SKM-1 treated with dmso at 0.1 percent for 144 hours (cell line): Measurements from ENCODE around the gene NBDY.
A peak's percentile ranks its signal among the peaks of the same experiment; 100 is the strongest.
"Not testable (repeated sequence)": the region's sequence is repeated elsewhere in the genome, so short reads cannot be mapped to it uniquely, and the experiment has no call there.

Source experiments
- DNase-seq: peaks from one replicate; lab custom pipeline; 2025; ENCODE audit not compliant: unreplicated experiment; lab: John Stamatoyannopoulos, UW

NBDY gene

DNA sequence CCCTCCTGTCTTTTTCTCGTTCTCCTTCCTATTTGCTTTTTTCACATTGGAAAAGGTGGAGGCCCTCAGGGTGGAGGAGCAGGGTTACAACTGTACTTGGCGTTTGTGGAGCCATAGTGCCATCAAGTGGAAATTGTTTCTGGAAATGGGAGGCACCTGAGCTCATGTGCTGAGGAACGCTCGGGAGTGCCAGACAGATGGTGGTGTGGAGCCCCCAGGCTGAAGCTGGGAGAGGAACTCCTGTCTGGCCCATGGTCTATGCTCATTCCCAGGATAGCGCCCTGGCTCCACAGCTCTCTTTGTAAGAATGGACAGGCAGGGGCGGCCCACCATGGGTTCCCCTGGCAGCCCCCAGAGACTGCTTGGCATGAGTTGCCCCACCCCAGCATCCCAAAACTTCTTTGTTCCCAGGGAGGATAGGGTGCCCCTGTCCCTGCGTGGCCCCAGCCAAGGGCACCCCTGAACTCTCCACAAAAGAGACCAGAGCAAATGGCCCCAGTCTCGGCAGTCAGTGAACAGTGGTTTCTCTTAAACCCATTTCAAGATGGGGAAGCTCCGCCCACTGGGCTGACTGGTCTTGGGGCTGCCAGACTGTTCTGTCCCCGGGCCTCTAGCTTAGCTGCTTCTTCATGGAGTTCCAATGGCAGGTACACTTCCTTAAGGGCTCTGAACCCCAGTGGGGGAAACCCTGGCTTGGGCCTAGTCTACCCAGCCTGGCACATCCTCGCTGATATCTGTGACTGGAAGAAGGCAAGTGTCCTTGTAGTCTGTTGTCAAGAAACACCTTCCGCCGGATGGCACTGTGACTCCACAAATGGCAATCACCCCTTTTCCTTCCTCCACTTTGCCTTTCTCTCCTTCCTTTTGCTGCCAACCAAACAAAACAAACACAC lies 70.1 kb downstream of the NBDY start:
- no peak for DNase-seq

DNA sequence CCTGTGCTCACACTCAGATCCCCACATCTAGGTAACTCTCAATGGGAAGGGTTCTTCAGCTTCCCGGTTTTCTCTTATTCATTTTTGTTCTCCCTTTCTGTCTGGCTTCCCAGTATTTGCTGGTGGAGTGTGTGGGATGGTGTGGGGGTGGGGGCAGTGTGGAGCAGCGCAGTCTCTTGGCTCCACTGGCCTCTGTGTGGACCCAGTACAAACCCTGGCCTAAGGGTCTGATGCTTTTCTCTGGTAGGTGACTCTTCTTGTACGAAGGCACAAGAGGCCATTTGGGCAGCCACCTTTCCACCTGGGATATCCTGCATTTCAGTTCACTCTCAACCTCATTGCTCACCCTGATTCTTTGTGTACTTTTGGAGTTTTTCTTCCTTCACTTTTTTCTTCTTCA lies 71.3 kb downstream of the NBDY start:
- no peak for DNase-seq

DNA sequence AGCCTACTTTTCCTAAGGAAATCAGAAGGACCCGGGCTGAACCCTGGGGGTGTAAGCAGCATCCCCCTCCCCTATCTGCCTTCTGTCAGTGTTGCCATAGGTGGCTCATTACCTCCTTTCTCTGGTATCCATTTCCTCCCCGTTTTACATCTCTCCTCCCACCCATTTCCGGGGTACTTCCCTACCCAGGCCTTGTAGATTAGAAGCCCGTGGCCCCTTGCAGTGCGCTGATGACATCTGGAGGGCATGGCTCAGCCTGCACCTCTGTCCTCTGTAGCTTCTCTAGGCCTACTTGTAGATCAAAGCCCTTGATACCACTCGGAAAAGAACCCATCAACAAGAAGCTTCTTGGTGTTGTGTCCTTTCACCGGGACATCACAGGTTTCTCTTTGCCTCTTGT lies 71.8 kb downstream of the NBDY start:
- no peak for DNase-seq

DNA sequence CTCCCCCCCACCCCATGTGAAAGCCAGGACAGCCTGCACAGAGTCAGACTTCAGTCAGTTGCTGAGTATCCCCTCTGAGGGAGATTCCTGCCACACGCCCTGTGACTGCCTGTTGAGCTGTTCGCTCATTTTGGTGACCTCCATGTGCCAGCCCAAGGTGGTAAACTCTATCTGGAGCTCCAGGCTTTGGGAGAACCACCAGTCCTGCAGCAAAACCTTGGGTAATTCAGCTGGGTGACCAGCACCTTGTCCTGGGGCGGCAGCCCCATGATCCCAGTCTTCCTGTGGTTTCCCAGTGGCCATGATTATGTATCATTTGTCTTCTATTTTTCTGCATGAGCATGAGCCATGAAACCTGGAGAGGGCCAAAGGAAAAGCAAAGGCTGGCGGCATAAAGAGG lies 73.4 kb downstream of the NBDY start:
- no peak for DNase-seq

DNA sequence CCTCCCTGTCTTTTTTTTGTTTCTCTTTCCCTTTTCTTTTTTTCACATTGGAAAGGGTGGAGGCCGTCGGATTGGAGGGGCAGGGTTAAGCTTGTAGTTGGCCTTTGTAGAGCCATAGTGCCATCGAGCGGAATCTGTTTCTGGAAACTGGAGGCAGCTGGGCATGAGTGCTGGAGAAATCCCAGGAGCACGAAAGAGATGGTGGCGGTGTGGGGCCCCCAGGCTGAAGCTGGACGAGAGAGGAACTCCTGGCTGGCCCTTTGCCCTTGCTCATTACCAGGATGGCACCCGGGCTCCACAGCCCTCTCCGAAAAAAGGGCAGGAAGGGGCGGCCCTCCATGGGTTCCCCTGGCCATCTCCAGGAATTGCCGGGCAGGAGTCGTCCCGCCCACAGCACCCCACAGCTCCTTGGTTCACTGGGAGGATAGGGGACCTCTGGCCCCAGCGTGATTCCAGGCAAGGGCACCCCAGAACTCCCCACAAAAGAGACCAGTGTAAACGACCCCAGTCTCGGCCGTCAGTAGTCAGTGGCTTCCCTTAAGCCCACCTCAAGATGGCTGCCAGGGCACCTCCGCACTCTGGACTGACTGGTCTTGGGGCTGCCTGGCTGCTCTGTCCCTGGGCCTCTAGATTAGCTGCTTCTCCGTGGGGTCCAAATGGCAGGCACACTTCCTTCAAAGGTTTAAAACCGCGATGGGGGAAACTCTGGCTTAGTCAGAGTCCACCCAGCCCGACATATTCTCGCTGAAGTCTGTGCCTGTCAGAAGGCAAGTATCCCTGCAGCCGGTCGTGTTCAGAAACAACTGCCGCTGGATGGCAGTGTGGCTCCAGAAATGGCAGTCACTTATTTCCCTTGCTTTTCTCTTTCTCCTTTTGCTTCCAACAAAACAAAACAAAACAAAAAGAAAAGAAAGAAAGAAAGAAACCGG lies 74.1 kb downstream of the NBDY start:
- no peak for DNase-seq

DNA sequence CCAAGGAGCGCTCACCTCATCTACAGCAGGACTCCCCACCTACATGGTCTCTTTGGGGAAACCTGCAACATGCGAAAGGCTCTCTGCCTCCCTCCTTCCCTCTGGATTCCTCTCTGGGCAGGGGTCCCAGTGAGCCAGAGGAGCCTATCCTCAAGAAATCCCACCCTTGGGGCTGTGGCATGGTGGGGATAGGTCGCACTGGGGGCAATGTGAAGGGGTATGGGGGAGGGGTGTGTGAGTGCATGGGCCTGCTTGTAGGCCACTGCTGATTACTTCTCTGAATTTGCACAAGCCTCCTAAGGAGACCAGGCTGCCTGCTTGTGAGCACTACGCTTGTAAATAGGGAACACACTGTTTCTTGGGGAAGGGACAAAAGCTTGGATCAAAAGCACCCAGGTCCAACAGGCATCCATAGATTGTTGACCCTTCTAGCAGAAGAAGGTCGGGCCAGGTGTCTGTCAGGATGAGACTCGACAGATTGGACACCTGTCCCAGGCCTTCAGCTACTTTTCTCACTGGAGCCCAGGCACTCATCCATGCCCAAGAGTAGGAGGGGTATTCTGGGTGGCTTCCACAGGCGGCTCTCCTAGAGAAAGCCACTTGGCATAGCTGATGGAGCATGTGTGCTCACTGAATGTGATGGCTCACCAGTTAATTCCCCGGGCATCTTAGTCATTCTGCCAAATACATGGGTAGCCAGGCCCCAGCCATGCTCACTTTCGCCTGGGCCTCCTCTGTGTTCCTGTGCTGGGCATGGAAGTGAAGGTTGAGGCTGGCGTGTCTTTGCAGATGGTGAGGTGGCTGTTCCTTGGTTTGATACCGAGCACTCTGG lies 75.0 kb downstream of the NBDY start:
- DNase-seq, result no peak

DNA sequence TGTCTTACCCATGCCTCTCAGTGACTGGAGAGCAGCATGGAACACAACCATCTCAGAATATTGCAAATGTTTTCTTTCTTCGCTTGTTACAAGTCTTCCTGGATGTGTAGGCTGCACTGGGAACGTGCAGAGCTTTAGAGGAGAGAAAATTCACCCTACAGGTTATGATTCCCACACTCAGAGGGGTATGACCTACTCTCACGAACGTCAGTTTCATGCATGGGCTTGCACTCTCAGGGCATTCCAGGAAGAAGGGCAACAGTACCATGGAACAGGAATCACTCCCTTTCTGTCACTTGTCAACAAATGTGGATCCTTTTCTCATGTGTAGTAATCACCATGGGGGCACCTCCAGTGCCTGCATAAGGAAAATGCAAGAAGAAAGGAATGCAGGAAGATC lies 75.8 kb downstream of the NBDY start:
- DNase-seq, result no peak

DNA sequence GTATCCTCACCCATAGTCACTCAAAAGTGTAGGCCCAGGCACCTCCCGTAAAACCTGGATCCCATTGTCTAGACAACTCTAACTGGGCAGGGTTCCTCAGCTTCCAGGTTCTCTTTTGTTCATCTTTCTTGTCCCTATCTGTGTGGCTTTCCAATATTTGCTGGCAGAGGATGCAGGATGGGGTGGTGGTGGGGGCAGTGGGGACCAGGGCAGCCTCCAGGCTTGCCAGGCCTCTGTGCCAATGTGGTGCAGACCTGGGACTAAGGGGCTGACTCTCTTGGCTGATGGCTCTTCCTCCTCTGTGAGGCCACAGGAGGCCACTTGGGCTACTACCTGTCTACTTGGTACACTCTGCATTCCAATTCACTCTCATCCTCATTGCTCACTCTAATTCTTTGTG lies 76.4 kb downstream of the NBDY start:
- no peak for DNase-seq

DNA sequence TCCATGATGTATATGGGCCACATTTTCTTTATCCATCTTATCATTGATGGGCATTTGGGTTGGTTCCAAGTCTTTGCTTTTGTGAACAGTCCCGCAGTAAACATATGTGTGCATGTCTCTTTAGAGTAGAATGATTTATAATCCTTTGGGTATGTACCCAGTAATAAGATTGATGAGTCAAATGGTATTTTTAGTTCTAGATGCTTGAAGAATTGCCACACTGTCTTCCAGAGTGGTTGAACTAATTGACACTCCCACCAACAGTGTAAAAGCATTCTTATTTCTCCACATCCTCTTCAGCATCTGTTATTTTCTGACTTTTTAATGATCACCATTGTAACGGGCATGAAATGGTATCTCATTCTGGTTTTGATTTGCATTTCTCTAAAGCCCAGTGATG lies 77.1 kb downstream of the NBDY start:
- not testable (repeated sequence) for DNase-seq

DNA sequence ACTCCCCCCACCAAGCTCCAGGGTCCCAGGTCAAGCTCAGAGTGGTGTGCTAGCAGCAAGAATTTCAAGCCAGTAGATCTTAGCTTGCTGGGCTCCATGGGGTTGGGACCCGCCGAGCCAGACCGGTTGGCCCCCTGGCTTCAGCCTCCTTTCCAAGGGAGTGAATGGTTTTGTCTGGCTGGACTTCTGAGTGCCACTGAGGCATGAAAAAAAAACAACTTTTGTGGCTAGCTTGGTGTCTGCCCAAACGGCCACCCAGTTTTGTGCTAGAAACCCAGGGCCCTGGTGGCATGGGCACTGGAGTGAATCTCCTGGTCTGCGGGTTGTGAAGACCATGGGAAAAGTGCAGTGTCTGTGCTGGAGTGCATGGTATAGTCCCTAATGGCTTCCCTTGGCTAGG lies 82.6 kb downstream of the NBDY start:
- DNase-seq, result no peak

DNA sequence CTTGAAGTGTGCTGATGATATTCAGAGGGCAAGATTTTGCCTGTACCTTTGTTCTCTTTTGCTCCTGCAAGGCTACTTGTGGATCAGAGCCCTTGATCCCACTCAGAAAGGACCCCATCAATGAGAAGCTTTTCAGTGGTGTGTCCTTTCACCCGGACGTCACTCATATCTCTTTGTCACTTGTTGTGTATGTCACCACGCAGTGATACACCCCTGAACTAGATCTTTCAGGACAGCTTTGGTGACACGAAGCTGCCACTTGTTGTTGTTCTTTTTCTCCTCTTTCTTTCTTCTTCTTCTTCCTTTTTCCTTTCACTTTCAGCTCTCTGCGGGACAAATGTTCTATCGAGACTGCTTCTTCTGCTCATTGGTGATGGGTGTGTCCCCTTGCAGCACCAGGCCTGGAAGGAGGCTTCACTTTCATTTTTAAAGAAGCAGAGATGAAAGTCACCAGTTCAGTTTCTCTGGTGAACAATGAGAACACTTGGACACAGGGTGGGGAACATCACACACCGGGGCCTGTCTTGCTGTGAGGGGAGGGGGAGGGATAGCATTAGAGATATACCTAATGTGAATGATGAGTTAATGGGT lies 83.6 kb downstream of the NBDY start:
- DNase-seq, result no peak

DNA sequence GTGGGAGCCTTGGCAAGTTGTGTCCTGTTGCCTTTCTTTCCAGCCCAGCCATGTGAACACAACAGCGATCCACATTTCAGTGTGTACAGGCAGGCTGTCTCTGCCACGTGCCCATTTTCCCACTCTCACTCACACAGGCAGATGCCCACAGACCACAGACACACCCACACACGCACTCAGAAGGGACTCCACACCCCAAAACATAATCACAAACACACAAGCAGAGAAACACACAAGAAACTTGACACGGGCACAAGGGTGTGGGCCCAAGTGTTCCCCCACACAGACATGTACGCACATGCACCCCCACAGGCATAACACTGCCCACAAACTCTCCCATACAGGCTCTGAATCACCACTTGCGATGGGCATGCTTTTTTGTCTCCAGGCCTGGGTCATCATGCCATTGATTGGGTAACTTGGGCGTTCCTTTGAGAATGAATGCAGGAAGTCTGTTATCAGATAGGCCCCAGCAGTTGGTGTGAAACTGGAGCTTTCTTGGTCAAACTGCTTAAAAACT lies 84.3 kb downstream of the NBDY start:
- DNase-seq, result peak; percentile 21

DNA sequence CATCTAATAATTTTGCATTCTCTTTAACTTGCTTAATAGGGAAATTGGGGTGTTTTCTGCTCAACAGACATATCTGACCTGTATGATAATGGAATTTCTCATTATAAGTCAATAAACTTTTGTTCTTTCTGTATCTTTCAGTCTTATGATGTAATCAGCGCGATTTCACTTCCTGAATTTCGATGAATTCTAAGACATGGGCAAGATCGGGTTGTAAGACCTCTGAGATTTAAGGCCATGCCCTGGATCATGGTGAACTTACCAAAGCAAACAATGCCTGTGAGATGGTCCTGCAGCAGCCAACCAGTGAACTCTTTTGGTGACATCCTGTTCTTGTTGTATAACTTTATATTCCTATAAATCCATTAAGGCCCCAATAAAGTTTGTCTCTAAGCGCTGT lies 88.1 kb downstream of the NBDY start:
- DNase-seq, result no peak

DNA sequence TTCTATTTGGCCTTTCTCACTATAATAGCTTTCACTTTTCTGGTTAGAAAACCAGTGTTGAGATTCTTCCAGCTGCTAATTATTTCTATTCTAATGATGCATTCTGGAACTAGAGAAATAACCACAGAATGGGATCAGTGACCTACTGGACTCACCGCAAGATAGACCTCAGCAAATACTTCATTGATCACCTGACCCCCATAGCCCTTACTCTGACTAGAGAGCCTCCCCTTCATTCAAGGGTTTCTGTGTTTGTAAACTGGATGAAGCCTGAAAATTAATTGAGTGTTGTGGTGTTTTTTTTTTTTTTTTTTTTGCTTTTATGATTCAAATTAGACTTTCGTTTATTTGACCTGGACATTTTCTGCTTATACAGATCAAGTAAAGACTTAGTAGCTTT lies 97.0 kb downstream of the NBDY start:
- DNase-seq, result no peak

DNA sequence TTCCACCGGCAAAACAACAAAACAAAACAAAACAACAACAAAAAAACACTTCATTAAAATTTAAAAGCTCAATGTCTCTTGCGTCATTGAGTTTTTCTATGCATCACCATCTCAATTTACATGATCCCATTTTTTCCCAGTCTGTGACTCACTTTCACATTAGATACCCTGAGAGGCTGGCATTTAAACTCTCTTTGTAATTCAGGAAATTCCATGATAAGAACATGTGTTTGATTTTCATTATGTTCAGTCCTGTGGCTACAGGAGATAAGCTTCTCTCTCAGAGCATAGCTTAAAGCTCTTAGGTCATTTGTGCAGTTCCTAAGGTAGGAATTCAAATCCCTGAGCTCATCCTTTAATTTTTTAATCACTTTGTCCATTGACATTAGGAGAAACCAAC lies 104.6 kb downstream of the NBDY start:
- DNase-seq, result no peak

DNA sequence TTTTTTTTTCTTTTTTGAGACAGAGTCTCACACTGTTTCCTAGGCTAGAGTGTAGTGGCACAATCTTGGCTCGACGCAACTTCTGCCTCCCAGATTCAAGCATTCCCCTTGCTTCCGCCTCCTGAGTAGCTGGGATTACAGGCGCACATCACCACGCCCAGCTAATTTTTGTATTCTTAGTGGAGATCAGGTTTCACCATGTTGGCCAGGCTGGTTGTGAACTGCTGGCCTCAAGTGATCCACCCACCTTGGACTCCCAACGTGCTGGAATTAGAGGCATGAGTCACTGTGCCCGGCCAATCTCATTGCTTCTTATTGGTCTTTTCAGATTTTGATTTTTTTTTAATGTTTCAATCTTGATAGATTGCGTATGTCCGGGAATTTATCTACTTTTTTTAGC lies 124.4 kb downstream of the NBDY start:
- no peak for DNase-seq

DNA sequence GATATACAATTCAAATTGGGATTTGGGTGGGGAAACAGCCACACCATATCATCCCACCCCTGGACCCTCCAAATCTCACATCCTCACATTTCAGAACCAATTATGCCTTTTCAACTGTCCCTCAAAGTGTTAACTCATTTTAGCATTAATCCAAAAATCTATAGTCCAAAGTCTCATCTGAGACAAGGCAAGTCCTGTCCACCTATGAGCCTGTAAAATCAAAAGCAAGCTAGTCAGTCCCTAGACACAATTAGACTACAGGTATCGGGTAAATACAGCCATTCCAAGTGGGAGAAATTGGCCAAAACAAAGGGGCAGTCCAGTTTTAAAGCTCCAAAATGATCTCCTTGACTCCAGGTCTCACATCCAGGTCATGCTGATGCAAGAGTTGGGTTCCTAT lies 128.0 kb downstream of the NBDY start:
- no peak for DNase-seq

DNA sequence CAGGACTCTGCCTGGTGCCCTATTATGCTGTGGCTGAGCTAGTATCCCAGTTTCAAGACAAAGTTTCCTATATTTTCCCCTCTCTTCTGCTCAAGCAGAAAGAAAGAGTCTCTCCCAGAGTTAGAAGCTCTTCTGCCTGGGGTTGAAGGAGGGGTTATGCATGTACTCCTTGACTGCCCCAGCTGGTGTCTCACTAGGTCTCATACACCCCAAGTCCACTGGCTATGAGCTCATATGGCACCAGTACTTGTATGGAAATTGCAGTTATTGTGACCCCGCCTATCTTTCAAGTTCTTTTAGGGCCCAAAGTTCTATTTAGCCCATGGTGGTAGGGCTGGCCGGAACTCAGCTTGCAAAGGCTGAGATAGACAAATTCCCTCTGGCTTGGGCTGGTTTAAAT lies 131.8 kb downstream of the NBDY start:
- no peak for DNase-seq
